Astrocyte (in vitro differentiated cells and primary cell): Measurements from ENCODE around the gene RAB6B. TPM values are rescaled to one million over a fixed set of nuclear protein-coding genes. Genes with fewer than 3 reads are reported as not detected.
A peak's percentile ranks its signal among the peaks of the same experiment; 100 is the strongest.

ENCODE experiments used
- DNase-seq: peaks from one replicate; pipeline ENCODE4 v3.0.0-alpha.2; 2010; ENCODE audit warnings: low read depth
- FAIRE-seq: peaks from 2 replicates; lab custom pipeline; 2011; peaks lifted over from hg19 to GRCh38; lab: Jason Lieb, UNC
- H2AFZ ChIP-seq: 2 replicates; pipeline ENCODE4 v1.6.0; 2012; ENCODE audit warnings: low read depth, low read length, inconsistent platforms
- H3K27ac ChIP-seq: 2 replicates; pipeline ENCODE4 v1.5.1; 2011; ENCODE audit warnings: low read depth, low read length, inconsistent platforms
- H3K27me3 ChIP-seq: 2 replicates; pipeline ENCODE4 v1.6.0; 2011; ENCODE audit warnings: low read length, inconsistent platforms; ENCODE audit not compliant: insufficient read depth
- H3K36me3 ChIP-seq: 2 replicates; pipeline ENCODE4 v1.5.1; 2011; ENCODE audit warnings: low read length, inconsistent platforms; ENCODE audit not compliant: insufficient read depth
- H3K4me1 ChIP-seq: 2 replicates; pipeline ENCODE4 v1.5.1; 2011; ENCODE audit warnings: low read length, inconsistent platforms; ENCODE audit not compliant: insufficient read depth
- H3K4me2 ChIP-seq: 2 replicates; pipeline ENCODE4 v1.6.0; 2012; ENCODE audit warnings: low read length, inconsistent platforms
- H3K4me3 ChIP-seq: 2 replicates; pipeline ENCODE4 v1.5.1; 2011; ENCODE audit warnings: low read depth, mild to moderate bottlenecking, low read length, inconsistent platforms; ENCODE audit not compliant: insufficient read depth
- H3K79me2 ChIP-seq: 2 replicates; pipeline ENCODE4 v1.6.0; 2012; ENCODE audit warnings: mild to moderate bottlenecking, low read length, inconsistent platforms; ENCODE audit not compliant: insufficient read depth
- H3K9ac ChIP-seq: 2 replicates; pipeline ENCODE4 v1.6.0; 2012; ENCODE audit warnings: mild to moderate bottlenecking, low read length, inconsistent platforms
- H3K9me3 ChIP-seq: 2 replicates; pipeline ENCODE4 v1.5.1; 2012; ENCODE audit warnings: low read depth, mild to moderate bottlenecking, low read length, inconsistent platforms; ENCODE audit not compliant: insufficient read depth
- H4K20me1 ChIP-seq: 2 replicates; pipeline ENCODE4 v1.6.0; 2012; ENCODE audit warnings: low read length, inconsistent platforms; ENCODE audit not compliant: insufficient read depth
- H3K27ac Mint-ChIP-seq: one replicate; pipeline ENCODE4 v1.8.0; 2021; ENCODE audit warnings: mild to moderate bottlenecking, mixed read lengths; ENCODE audit not compliant: unreplicated experiment
- H3K27me3 Mint-ChIP-seq: one replicate; pipeline ENCODE4 v1.8.0; 2021; ENCODE audit warnings: low read depth, mixed read lengths; ENCODE audit not compliant: unreplicated experiment
- H3K36me3 Mint-ChIP-seq: one replicate; pipeline ENCODE4 v1.8.0; 2021; ENCODE audit warnings: low read depth, mixed read lengths; ENCODE audit not compliant: unreplicated experiment
- H3K4me1 Mint-ChIP-seq: one replicate; pipeline ENCODE4 v1.8.0; 2021; ENCODE audit warnings: low read depth, mixed read lengths; ENCODE audit not compliant: unreplicated experiment
- H3K4me3 Mint-ChIP-seq: one replicate; pipeline ENCODE4 v1.8.0; 2021; ENCODE audit warnings: mild to moderate bottlenecking, moderate library complexity, mixed read lengths; ENCODE audit not compliant: unreplicated experiment
- H3K9me3 Mint-ChIP-seq: one replicate; pipeline ENCODE4 v1.8.0; 2021; ENCODE audit warnings: mild to moderate bottlenecking, mixed read lengths; ENCODE audit not compliant: unreplicated experiment
- EZH2 ChIP-seq: IDR thresholded peaks from 2 replicates; pipeline ENCODE4 v1.6.1; 2012; ENCODE audit warnings: mild to moderate bottlenecking, low read length, inconsistent platforms; ENCODE audit not compliant: insufficient read depth
- total RNA-seq: library from RNA; stranded (reverse); gene quantifications from 2 replicates; pipeline ENCODE4 v1.2.1, GENCODE V29; 2021
- TF ChIP-seq, protein P1 (sequence below): IDR thresholded peaks from 2 replicates; pipeline ENCODE4 v1.5.1; 2011; ENCODE audit warnings: low read depth, mild to moderate bottlenecking, inconsistent platforms, low read length, moderate library complexity; ENCODE audit not compliant: insufficient read depth

Gene RAB6B
- total RNA-seq, 1 donor from 2014 or later = 61.8 TPM

GRCh38 chr3:133896002-133896761, 500 bp upstream of the RAB6B start:
- Mint-ChIP-seq H3K27me3 (peaks cover 19% of the 10 kb centered on the region), H3K4me3 (peak overlapping the region; percentile 88), H3K9me3 (no peaks in the 10 kb centered on the region), H3K36me3 (peaks cover 5% of the 10 kb centered on the region), H3K4me1 (peaks cover 15% of the 10 kb centered on the region), H3K27ac (no peak overlapping the region)
- peak overlapping the region; percentile 65 for H3K9ac ChIP-seq
- no peak for FAIRE-seq
- H3K4me3 ChIP-seq = peak overlapping the region; percentile 63
- no peak overlapping the region for H3K27ac ChIP-seq
- peak; percentile 8 for DNase-seq
- H3K79me2 ChIP-seq = no peaks in the 10 kb centered on the region
- H3K4me1 ChIP-seq = peaks cover 4% of the 10 kb centered on the region
- H4K20me1 ChIP-seq = peaks cover 7% of the 10 kb centered on the region
- no peaks in the 10 kb centered on the region for H3K9me3 ChIP-seq
- peak overlapping the region; percentile 77 for H2AFZ ChIP-seq
- TF ChIP-seq, protein P1, sequence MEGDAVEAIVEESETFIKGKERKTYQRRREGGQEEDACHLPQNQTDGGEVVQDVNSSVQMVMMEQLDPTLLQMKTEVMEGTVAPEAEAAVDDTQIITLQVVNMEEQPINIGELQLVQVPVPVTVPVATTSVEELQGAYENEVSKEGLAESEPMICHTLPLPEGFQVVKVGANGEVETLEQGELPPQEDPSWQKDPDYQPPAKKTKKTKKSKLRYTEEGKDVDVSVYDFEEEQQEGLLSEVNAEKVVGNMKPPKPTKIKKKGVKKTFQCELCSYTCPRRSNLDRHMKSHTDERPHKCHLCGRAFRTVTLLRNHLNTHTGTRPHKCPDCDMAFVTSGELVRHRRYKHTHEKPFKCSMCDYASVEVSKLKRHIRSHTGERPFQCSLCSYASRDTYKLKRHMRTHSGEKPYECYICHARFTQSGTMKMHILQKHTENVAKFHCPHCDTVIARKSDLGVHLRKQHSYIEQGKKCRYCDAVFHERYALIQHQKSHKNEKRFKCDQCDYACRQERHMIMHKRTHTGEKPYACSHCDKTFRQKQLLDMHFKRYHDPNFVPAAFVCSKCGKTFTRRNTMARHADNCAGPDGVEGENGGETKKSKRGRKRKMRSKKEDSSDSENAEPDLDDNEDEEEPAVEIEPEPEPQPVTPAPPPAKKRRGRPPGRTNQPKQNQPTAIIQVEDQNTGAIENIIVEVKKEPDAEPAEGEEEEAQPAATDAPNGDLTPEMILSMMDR = no peak
- TF ChIP-seq EZH2 = no peak
- H3K4me2 ChIP-seq = peak overlapping the region; percentile 87
- no peaks in the 10 kb centered on the region for H3K36me3 ChIP-seq
- peaks cover 37% of the 10 kb centered on the region for H3K27me3 ChIP-seq

DNA sequence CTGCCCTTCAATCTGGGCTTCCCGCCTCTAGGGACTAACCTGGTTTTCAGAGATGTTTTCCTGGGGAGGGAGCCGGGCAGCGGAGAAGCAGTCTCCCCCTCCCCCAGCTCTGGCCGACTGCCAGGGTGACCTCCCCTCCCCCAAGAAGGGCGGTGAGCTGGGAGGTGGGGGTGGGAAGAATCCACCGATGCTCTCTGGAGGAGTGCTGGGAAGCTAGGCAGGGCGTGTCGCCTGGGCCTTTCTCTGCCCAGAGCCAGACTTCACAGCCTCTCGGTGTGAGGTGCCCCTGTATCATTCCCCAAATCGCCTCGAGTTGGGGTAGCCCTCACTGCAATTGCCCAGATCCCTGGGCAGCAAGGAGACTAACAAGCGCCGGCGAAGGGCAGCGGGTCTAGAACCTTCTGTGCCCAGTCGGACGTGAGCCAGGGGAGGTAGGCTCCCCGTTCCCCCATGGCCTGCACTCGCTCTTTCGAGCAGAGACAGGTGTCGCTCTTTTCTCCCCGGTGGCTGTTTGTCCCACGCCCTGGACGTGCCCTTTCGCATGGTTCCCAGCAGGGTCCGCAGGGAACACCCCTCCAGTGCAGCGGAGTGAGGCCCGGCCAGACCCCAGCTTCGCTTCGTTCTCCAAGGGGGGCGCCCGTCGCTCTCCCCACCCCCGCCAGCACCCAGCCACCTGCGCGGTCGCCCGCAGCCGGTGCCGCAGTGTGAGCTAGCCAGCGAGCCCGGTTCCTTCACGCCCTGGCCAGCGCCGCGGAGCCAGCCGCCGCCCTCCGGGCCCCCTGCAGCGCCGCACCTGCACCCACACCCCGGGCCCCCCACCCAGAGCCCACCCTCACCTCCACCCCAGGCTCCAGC, 1.1 kb downstream of the RAB6B start:
- H4K20me1 ChIP-seq = peaks cover 7% of the 10 kb centered on the region
- Mint-ChIP-seq H3K27ac (no peak overlapping the region), H3K36me3 (peaks cover 5% of the 10 kb centered on the region), H3K4me1 (peaks cover 20% of the 10 kb centered on the region), H3K4me3 (peak overlapping the region; percentile 85), H3K9me3 (no peaks in the 10 kb centered on the region), H3K27me3 (peaks cover 19% of the 10 kb centered on the region)
- no peaks in the 10 kb centered on the region for H3K79me2 ChIP-seq
- H3K4me2 ChIP-seq = peak overlapping the region; percentile 87
- no peak overlapping the region for H3K27ac ChIP-seq
- peak overlapping the region; percentile 42 for H3K4me3 ChIP-seq
- H3K9me3 ChIP-seq = no peaks in the 10 kb centered on the region
- peak overlapping the region; percentile 41 for H2AFZ ChIP-seq
- no peak for FAIRE-seq
- peak; percentile 28 for TF ChIP-seq EZH2
- TF ChIP-seq, protein P1 = no peak
- H3K36me3 ChIP-seq = no peaks in the 10 kb centered on the region
- DNase-seq = no peak
- no peak overlapping the region for H3K9ac ChIP-seq
- H3K4me1 ChIP-seq = peaks cover 4% of the 10 kb centered on the region
- H3K27me3 ChIP-seq = peaks cover 35% of the 10 kb centered on the region
